ENCODE measurements around the gene HHAT. TPM values are rescaled to one million over a fixed set of nuclear protein-coding genes. Genes with fewer than 3 reads are reported as not detected.

HHAT gene
- total and polyA plus RNA-seq, 8 donors, result under 0.01 to 5.8 (median 1.6) TPM

GRCh38 chr1:210367566-210367965 is 38.9 kb downstream of the HHAT start:
- intact Hi-C loops (cut with DNase I; ENCODE audit: low total_unique reads), result no loop called here
- DNase-seq, result no peak
- TF ChIP-seq EP300 (IDR thresholded peaks at IDR 0.05) (no peak), CTCF (IDR thresholded peaks at IDR 0.05) (no peak), POLR2A (IDR thresholded peaks at IDR 0.05) (no peak), POLR2AphosphoS5 (IDR thresholded peaks at IDR 0.05) (no peak)
- Histone ChIP-seq H3K36me3 (no peaks in the 10 kb centered on the region), H3K4me3 (no peak overlapping the region), H3K27ac (no peak overlapping the region), H3K9me3 (no peaks in the 10 kb centered on the region), H3K4me1 (peaks cover 6 to 10% (median 8%) of the 10 kb centered on the region in 4 donors), H3K27me3 (no peaks in the 10 kb centered on the region)
- 88 to 100% (median 98%) methylated on average over 2 of the region's 2 CpGs for WGBS, 5 donors

- no peak for DNase-seq
- Histone ChIP-seq H3K4me1 (peaks cover 0 to 8% (median 2%) of the 10 kb centered on the region in 4 donors), H3K4me3 (no peak overlapping the region), H3K9me3 (no peaks in the 10 kb centered on the region), H3K27me3 (no peaks in the 10 kb centered on the region), H3K27ac (no peak overlapping the region), H3K36me3 (no peaks in the 10 kb centered on the region)
- WGBS, 5 donors, result 77 to 88% (median 78%) methylated on average over 4 of the region's 4 CpGs
- TF ChIP-seq CTCF (IDR thresholded peaks at IDR 0.05) (no peak), POLR2AphosphoS5 (IDR thresholded peaks at IDR 0.05) (no peak), POLR2A (IDR thresholded peaks at IDR 0.05) (no peak), EP300 (IDR thresholded peaks at IDR 0.05) (no peak)
- intact Hi-C loops (cut with DNase I; ENCODE audit: low total_unique reads), result no loop called here
Measured at GRCh38 chr1:210369425-210369824, 40.7 kb downstream of the HHAT start.

GRCh38 chr1:210371916-210372315 is 43.2 kb downstream of the HHAT start:
- WGBS, 5 donors, result 70 to 78% (median 76%) methylated on average over 2 of the region's 2 CpGs
- Histone ChIP-seq H3K27ac (no peak overlapping the region), H3K9me3 (no peaks in the 10 kb centered on the region), H3K4me3 (no peak overlapping the region), H3K36me3 (no peaks in the 10 kb centered on the region), H3K27me3 (no peaks in the 10 kb centered on the region), H3K4me1 (peaks cover 0 to 9% (median 4%) of the 10 kb centered on the region in 4 donors)
- no peak for DNase-seq
- intact Hi-C loops (cut with DNase I; ENCODE audit: low total_unique reads), result no loop called here
- TF ChIP-seq CTCF (IDR thresholded peaks at IDR 0.05) (no peak), POLR2AphosphoS5 (IDR thresholded peaks at IDR 0.05) (no peak), EP300 (IDR thresholded peaks at IDR 0.05) (no peak), POLR2A (IDR thresholded peaks at IDR 0.05) (no peak)

- no peaks in the 10 kb centered on the region for H3K9me3 ChIP-seq
- H3K36me3 ChIP-seq, result no peaks in the 10 kb centered on the region
- no peak overlapping the region for H3K4me3 ChIP-seq
- 94 to 100% (median 98%) methylated on average over 2 of the region's 2 CpGs for WGBS, 5 donors
- H3K27me3 ChIP-seq, result no peaks in the 10 kb centered on the region
- H3K4me1 ChIP-seq, result peaks cover 0 to 9% (median 4%) of the 10 kb centered on the region in 4 donors
- intact Hi-C loops (cut with DNase I; ENCODE audit: low total_unique reads), result no loop called here
- no peak overlapping the region for H3K27ac ChIP-seq
- DNase-seq, result no peak
- TF ChIP-seq EP300 (IDR thresholded peaks at IDR 0.05), result no peak
- no peak for TF ChIP-seq POLR2AphosphoS5 (IDR thresholded peaks at IDR 0.05)
- TF ChIP-seq POLR2A (IDR thresholded peaks at IDR 0.05), result no peak
Measured at GRCh38 chr1:210372491-210372890, 43.8 kb downstream of the HHAT start.

GRCh38 chr1:210372931-210373627 is 44.4 kb downstream of the HHAT start:
- TF ChIP-seq POLR2AphosphoS5 (IDR thresholded peaks at IDR 0.05) (no peak), CTCF (IDR thresholded peaks at IDR 0.05) (no peak), POLR2A (IDR thresholded peaks at IDR 0.05) (no peak), EP300 (IDR thresholded peaks at IDR 0.05) (no peak)
- peak overlapping the region in 2 of 5 donors; percentile 16 to 57 for H3K27ac ChIP-seq
- 85 to 88% (median 87%) methylated on average over 6 of the region's 6 CpGs for WGBS, 5 donors
- intact Hi-C loops (cut with DNase I; ENCODE audit: low total_unique reads), result no loop called here
- peaks cover 0 to 9% (median 4%) of the 10 kb centered on the region in 4 donors for H3K4me1 ChIP-seq
- H3K27me3 ChIP-seq, result no peaks in the 10 kb centered on the region
- no peak for DNase-seq
- no peak overlapping the region for H3K4me3 ChIP-seq
- H3K36me3 ChIP-seq, result no peaks in the 10 kb centered on the region
- H3K9me3 ChIP-seq, result no peaks in the 10 kb centered on the region

Data from stomach (tissue), 9 donors.